Glutamatergic neuron (in vitro differentiated cells): ENCODE measurements around the gene STUM. TPM values are rescaled to one million over a fixed set of nuclear protein-coding genes. Genes with fewer than 3 reads are reported as not detected.

Experiments used
- DNase-seq: peaks from one replicate; pipeline ENCODE4 v3.0.0; 2022
- H3K27ac Mint-ChIP-seq: one replicate; pipeline ENCODE4 v1.8.0; 2020; ENCODE audit warnings: mild to moderate bottlenecking, mixed read lengths, inconsistent platforms; ENCODE audit not compliant: unreplicated experiment
- H3K27me3 Mint-ChIP-seq: one replicate; pipeline ENCODE4 v1.8.0; 2020; ENCODE audit warnings: mild to moderate bottlenecking, moderate library complexity, mixed read lengths, inconsistent platforms; ENCODE audit not compliant: unreplicated experiment
- H3K36me3 Mint-ChIP-seq: one replicate; pipeline ENCODE4 v1.8.0; 2020; ENCODE audit warnings: mild to moderate bottlenecking, mixed read lengths, inconsistent platforms; ENCODE audit not compliant: unreplicated experiment
- H3K4me1 Mint-ChIP-seq: one replicate; pipeline ENCODE4 v1.8.0; 2020; ENCODE audit warnings: mild to moderate bottlenecking, low read depth, mixed read lengths, inconsistent platforms; ENCODE audit not compliant: unreplicated experiment
- H3K4me3 Mint-ChIP-seq: one replicate; pipeline ENCODE4 v1.8.0; 2020; ENCODE audit warnings: mild to moderate bottlenecking, mixed read lengths, inconsistent platforms; ENCODE audit not compliant: unreplicated experiment
- H3K9me3 Mint-ChIP-seq: one replicate; pipeline ENCODE4 v1.8.0; 2020; ENCODE audit warnings: mild to moderate bottlenecking, moderate library complexity, mixed read lengths, inconsistent platforms; ENCODE audit not compliant: unreplicated experiment
- CTCF ChIP-seq: fragments of 200-600 bp; sonication (generic); IDR thresholded peaks from one replicate; pipeline ENCODE4 v1.5.0; 2021; ENCODE audit not compliant: partially characterized antibody, unreplicated experiment
- total RNA-seq: library from RNA; stranded (reverse); fragmentation: NEBNext Ultra II Directional; extraction: Animal tissue kit (Norgen Biotek cat#: 25700); gene quantifications from one replicate; pipeline ENCODE4 v1.2.1, GENCODE V29; 2021; ENCODE audit not compliant: unreplicated experiment

STUM gene
- total RNA-seq, 1 donor from 2014 or later: 11.0 TPM

GRCh38 chr1:226603022-226603857 lies 54.7 kb downstream of the STUM start:
- peaks cover 9% of the 10 kb centered on the region for H3K27me3 Mint-ChIP-seq
- H3K27ac Mint-ChIP-seq: no peak overlapping the region
- no peak overlapping the region for H3K4me3 Mint-ChIP-seq
- H3K9me3 Mint-ChIP-seq: peaks cover 4% of the 10 kb centered on the region
- TF ChIP-seq CTCF: no peak
- peaks cover 4% of the 10 kb centered on the region for H3K4me1 Mint-ChIP-seq
- H3K36me3 Mint-ChIP-seq: peaks cover 6% of the 10 kb centered on the region
- no peak for DNase-seq

GRCh38 chr1:226603858-226604559 lies 55.4 kb downstream of the STUM start:
- H3K4me3 Mint-ChIP-seq: no peak overlapping the region
- TF ChIP-seq CTCF: no peak
- DNase-seq: no peak
- H3K9me3 Mint-ChIP-seq: peaks cover 4% of the 10 kb centered on the region
- H3K4me1 Mint-ChIP-seq: peaks cover 5% of the 10 kb centered on the region
- peaks cover 9% of the 10 kb centered on the region for H3K27me3 Mint-ChIP-seq
- no peaks in the 10 kb centered on the region for H3K36me3 Mint-ChIP-seq
- no peak overlapping the region for H3K27ac Mint-ChIP-seq

GRCh38 chr1:226604560-226605317 lies 56.2 kb downstream of the STUM start:
- peaks cover 12% of the 10 kb centered on the region for H3K4me1 Mint-ChIP-seq
- no peaks in the 10 kb centered on the region for H3K36me3 Mint-ChIP-seq
- H3K27ac Mint-ChIP-seq: no peak overlapping the region
- DNase-seq: no peak
- H3K4me3 Mint-ChIP-seq: no peak overlapping the region
- no peak for TF ChIP-seq CTCF
- H3K9me3 Mint-ChIP-seq: peaks cover 4% of the 10 kb centered on the region
- peaks cover 9% of the 10 kb centered on the region for H3K27me3 Mint-ChIP-seq

DNA sequence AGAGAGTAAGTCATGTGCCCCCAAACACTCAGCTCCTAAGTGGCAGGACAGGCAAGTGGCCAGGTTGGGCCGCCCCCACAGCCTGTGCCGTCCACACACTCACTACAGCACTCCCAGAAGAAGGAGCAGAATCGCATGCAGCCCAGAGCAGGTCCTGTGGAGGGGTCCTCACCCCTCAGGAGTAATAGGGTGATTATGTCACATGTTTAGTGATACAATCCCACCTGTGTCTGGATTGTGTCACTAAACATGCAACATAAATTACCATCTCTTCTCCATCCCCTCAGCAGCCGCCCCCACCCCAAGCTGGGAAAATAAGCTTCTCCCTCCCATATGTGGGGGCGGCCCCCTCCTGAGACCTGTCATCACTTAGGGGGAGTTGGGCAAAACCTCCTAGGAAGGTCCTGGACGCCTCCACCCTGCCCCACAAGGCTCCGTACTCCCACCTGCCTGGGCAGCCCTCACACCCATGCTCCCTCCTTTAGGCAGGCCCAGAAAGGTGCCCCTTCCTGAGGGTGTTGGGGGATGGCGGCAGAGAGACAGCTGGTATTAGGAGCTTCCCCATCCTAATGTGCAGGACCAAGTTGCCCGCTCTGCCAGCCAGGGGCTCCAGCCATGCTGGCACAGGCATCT lies 56.9 kb downstream of the STUM start:
- peaks cover 4% of the 10 kb centered on the region for H3K9me3 Mint-ChIP-seq
- DNase-seq: no peak
- H3K36me3 Mint-ChIP-seq: no peaks in the 10 kb centered on the region
- H3K27me3 Mint-ChIP-seq: peaks cover 9% of the 10 kb centered on the region
- no peak overlapping the region for H3K4me3 Mint-ChIP-seq
- H3K27ac Mint-ChIP-seq: no peak overlapping the region
- peaks cover 19% of the 10 kb centered on the region for H3K4me1 Mint-ChIP-seq
- TF ChIP-seq CTCF: no peak
